DOHH2 (cell line): ENCODE data around the gene CACNA1I.

Experiments
- CTCF ChIP-seq: fragments of 200-600 bp; sonication (generic); IDR thresholded peaks from one replicate; pipeline ENCODE4 v1.5.1; 2014; ENCODE audit warnings: antibody characterized with exemption, mild to moderate bottlenecking, low read depth, low read length; ENCODE audit not compliant: poor library complexity, severe bottlenecking
- EZH2phosphoT487 ChIP-seq: fragments of 200-600 bp; sonication (generic); IDR thresholded peaks from 2 replicates; pipeline ENCODE4 v1.6.1; 2017; ENCODE audit warnings: borderline replicate concordance, mild to moderate bottlenecking, antibody characterized with exemption, low read length, moderate library complexity, mixed read lengths

GRCh38 chr22:39635719-39636118, 65.2 kb downstream of the CACNA1I start:
- no peak for TF ChIP-seq CTCF
- no peak for TF ChIP-seq EZH2phosphoT487
